WTC11 (cell line): ENCODE results near the gene KLHL20. TPM values are rescaled to one million over a fixed set of nuclear protein-coding genes. Genes with fewer than 3 reads are reported as not detected.
"Not testable (repeated sequence)": the region's sequence is repeated elsewhere in the genome, so short reads cannot be mapped to it uniquely, and the experiment has no call there.

ENCODE experiments used
- ATAC-seq: fragments of 200-7000 bp; cut with Tn5 transposase; 2 replicates; pipeline ENCODE4 v1.10.0; 2021; ENCODE audit warnings: mild to moderate bottlenecking, moderate library complexity
- CTCF ChIA-PET: fragments of 300-600 bp; sonication (Branson Sonifier 250); formaldehyde crosslinking; loops from one replicate; lab custom pipeline; 2021; ENCODE audit warnings: antibody characterized with exemption; lab: Charles Lee
- POLR2A ChIA-PET: fragments of 350-600 bp; sonication (Branson Sonifier 250); formaldehyde crosslinking; loops from one replicate; lab custom pipeline; 2021; ENCODE audit warnings: antibody characterized with exemption; lab: Charles Lee
- DNase-seq: peaks from one replicate; pipeline ENCODE4 v3.0.0; 2021; ENCODE audit warnings: low spot score
- H3K27ac Mint-ChIP-seq: 2 replicates; pipeline ENCODE4 v1.8.0; 2021; ENCODE audit warnings: mixed read lengths
- H3K27me3 Mint-ChIP-seq: 2 replicates; pipeline ENCODE4 v1.8.0; 2021; ENCODE audit warnings: low read depth, mild to moderate bottlenecking, moderate library complexity, mixed read lengths
- H3K36me3 Mint-ChIP-seq: 2 replicates; pipeline ENCODE4 v1.8.0; 2021; ENCODE audit warnings: mixed read lengths
- H3K4me1 Mint-ChIP-seq: 2 replicates; pipeline ENCODE4 v1.8.0; 2022; ENCODE audit warnings: mixed read lengths
- H3K4me3 Mint-ChIP-seq: 2 replicates; pipeline ENCODE4 v1.8.0; 2021; ENCODE audit warnings: mild to moderate bottlenecking, moderate library complexity, mixed read lengths
- H3K9me3 Mint-ChIP-seq: 2 replicates; pipeline ENCODE4 v1.8.0; 2021; ENCODE audit warnings: mixed read lengths
- ATF1 ChIP-seq: sonication (generic); formaldehyde crosslinking; IDR thresholded peaks from 2 replicates; pipeline ENCODE4 v1.8.1; 2023; ENCODE audit warnings: mild to moderate bottlenecking, moderate library complexity, missing genetic modification reagents
- CREB1 ChIP-seq: sonication (generic); formaldehyde crosslinking; IDR thresholded peaks from 2 replicates; pipeline ENCODE4 v1.8.0; 2023; ENCODE audit warnings: mild to moderate bottlenecking, missing genetic modification reagents
- EMX1 ChIP-seq: fragments of 250-450 bp; sonication (Bioruptor Pico); IDR thresholded peaks from 2 replicates; pipeline ENCODE4 v1.8.0; 2021; ENCODE audit warnings: mild to moderate bottlenecking
- ESRRA ChIP-seq: sonication (generic); formaldehyde crosslinking; IDR thresholded peaks from 2 replicates; pipeline ENCODE4 v1.8.1; 2022; ENCODE audit warnings: mild to moderate bottlenecking, missing genetic modification reagents, borderline replicate concordance
- FOXK1 ChIP-seq: sonication (generic); formaldehyde crosslinking; IDR thresholded peaks from 2 replicates; pipeline ENCODE4 v1.8.0; 2022; ENCODE audit warnings: mild to moderate bottlenecking, moderate library complexity, missing genetic modification reagents
- GRHL2 ChIP-seq: fragments of 250-450 bp; sonication (Bioruptor Pico); IDR thresholded peaks from 2 replicates; pipeline ENCODE4 v1.8.0; 2022; ENCODE audit warnings: mild to moderate bottlenecking, moderate library complexity; ENCODE audit not compliant: insufficient replicate concordance, severe bottlenecking
- IRF2 ChIP-seq: sonication (generic); formaldehyde crosslinking; IDR thresholded peaks from 2 replicates; pipeline ENCODE4 v1.8.0; 2022; ENCODE audit warnings: low read depth, missing genetic modification reagents, borderline replicate concordance
- NFYB ChIP-seq: sonication (generic); formaldehyde crosslinking; conservative IDR thresholded peaks from 2 replicates; pipeline ENCODE4 v1.8.0; 2022; ENCODE audit warnings: low read depth, missing genetic modification reagents
- NR2C2 ChIP-seq: sonication (generic); formaldehyde crosslinking; IDR thresholded peaks from 2 replicates; pipeline ENCODE4 v1.8.0; 2022; ENCODE audit warnings: mild to moderate bottlenecking, missing genetic modification reagents
- NR3C1 ChIP-seq: sonication (generic); formaldehyde crosslinking; conservative IDR thresholded peaks from 2 replicates; pipeline ENCODE4 v1.8.1; 2023; ENCODE audit warnings: low read depth, mild to moderate bottlenecking, missing genetic modification reagents
- PRRX2 ChIP-seq: fragments of 250-450 bp; sonication (Bioruptor Pico); IDR thresholded peaks from 2 replicates; pipeline ENCODE4 v1.8.0; 2021; ENCODE audit warnings: mild to moderate bottlenecking
- SMAD3 ChIP-seq: sonication (generic); formaldehyde crosslinking; IDR thresholded peaks from 2 replicates; pipeline ENCODE4 v1.8.0; 2022; ENCODE audit warnings: missing genetic modification reagents, mild to moderate bottlenecking, borderline replicate concordance
- SOX15 ChIP-seq: fragments of 250-450 bp; sonication (Bioruptor Pico); IDR thresholded peaks from 2 replicates; pipeline ENCODE4 v1.9.0; 2021; ENCODE audit warnings: mild to moderate bottlenecking
- SP1 ChIP-seq: sonication (generic); formaldehyde crosslinking; conservative IDR thresholded peaks from 2 replicates; pipeline ENCODE4 v1.8.1; 2022; ENCODE audit warnings: missing genetic modification reagents
- TP53 ChIP-seq: sonication (generic); formaldehyde crosslinking; IDR thresholded peaks from 2 replicates; pipeline ENCODE4 v1.8.1; 2023; ENCODE audit warnings: mild to moderate bottlenecking, missing genetic modification reagents
- ZNF138 ChIP-seq: sonication (generic); formaldehyde crosslinking; conservative IDR thresholded peaks from 2 replicates; pipeline ENCODE4 v1.8.1; 2022; ENCODE audit warnings: mild to moderate bottlenecking, moderate library complexity, missing genetic modification reagents
- ZNF232 ChIP-seq: sonication (generic); formaldehyde crosslinking; IDR thresholded peaks from 2 replicates; pipeline ENCODE4 v1.8.0; 2022; ENCODE audit warnings: mild to moderate bottlenecking, missing genetic modification reagents
- ZNF317 ChIP-seq: sonication (generic); formaldehyde crosslinking; IDR thresholded peaks from 2 replicates; pipeline ENCODE4 v1.8.1; 2023; ENCODE audit warnings: low read depth, mild to moderate bottlenecking, moderate library complexity, missing genetic modification reagents, borderline replicate concordance
- total RNA-seq: library from RNA; stranded (reverse); gene quantifications from 3 replicates; pipeline ENCODE4 v1.2.3, GENCODE V29; 2021
- TF ChIP-seq, protein P1 (sequence below): sonication (generic); formaldehyde crosslinking; conservative IDR thresholded peaks from 2 replicates; pipeline ENCODE4 v1.8.1; 2022; ENCODE audit warnings: mild to moderate bottlenecking, missing genetic modification reagents
- TF ChIP-seq, protein P2 (sequence below): sonication (generic); formaldehyde crosslinking; IDR thresholded peaks from 2 replicates; pipeline ENCODE4 v1.8.1; 2022; ENCODE audit warnings: low read depth, mild to moderate bottlenecking, moderate library complexity, missing genetic modification reagents, borderline replicate concordance
- TF ChIP-seq, protein P3 (sequence below): sonication (generic); formaldehyde crosslinking; IDR thresholded peaks from 2 replicates; pipeline ENCODE4 v1.8.0; 2022; ENCODE audit warnings: missing genetic modification reagents
- TF ChIP-seq, protein P4 (sequence below): sonication (generic); formaldehyde crosslinking; IDR thresholded peaks from 2 replicates; pipeline ENCODE4 v1.8.0; 2023; ENCODE audit warnings: missing genetic modification reagents
- TF ChIP-seq, protein P5 (sequence below): sonication (generic); formaldehyde crosslinking; IDR thresholded peaks from 2 replicates; pipeline ENCODE4 v1.8.1; 2023; ENCODE audit warnings: mild to moderate bottlenecking, moderate library complexity, missing genetic modification reagents
- TF ChIP-seq, protein P6 (sequence below): fragments of 250-450 bp; sonication (Bioruptor Pico); conservative IDR thresholded peaks from 2 replicates; pipeline ENCODE4 v1.9.0; 2021; ENCODE audit warnings: mild to moderate bottlenecking

KLHL20 gene
- total RNA-seq, 1 experiment from 2014 or later: 12.5 TPM

DNA sequence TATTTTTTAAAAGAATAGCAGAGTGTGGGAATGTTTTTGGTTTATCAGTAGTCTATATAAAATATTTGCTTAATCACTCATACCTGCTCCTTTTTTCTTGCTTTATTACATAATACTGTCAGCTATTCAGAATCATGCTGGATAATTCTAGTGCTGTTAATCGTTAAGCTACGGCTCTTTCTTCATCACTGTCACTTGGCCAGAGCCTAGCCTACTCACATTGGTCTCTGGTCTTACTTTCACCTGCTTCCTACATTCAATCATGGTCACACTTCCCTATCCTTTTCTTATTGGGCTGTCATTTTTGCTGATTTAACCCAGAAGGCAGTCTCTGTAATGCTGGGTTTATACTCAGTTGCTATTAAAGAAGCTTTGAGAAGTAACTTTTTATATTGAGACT, 2.5 kb downstream of the KLHL20 start:
- peaks cover 3% of the 10 kb centered on the region; the same call in 1 of the 2 replicates for H3K9me3 Mint-ChIP-seq
- POLR2A ChIA-PET: no interaction called here
- no peak overlapping the region for H3K4me3 Mint-ChIP-seq
- peaks cover 8% of the 10 kb centered on the region for H3K36me3 Mint-ChIP-seq
- DNase-seq (no peak), ATAC-seq (no peak)
- no peak overlapping the region for H3K27ac Mint-ChIP-seq
- H3K27me3 Mint-ChIP-seq: peaks cover 17% of the 10 kb centered on the region
- H3K4me1 Mint-ChIP-seq: peaks cover 14% of the 10 kb centered on the region
- CTCF ChIA-PET: no interaction called here
- TF ChIP-seq FOXK1 (CRISPR knock-in tag) (no peak), PRRX2 (CRISPR knock-in tag) (no peak), NR2C2 (CRISPR knock-in tag) (no peak), ZNF232 (no peak), SP1 (CRISPR knock-in tag) (no peak), NR3C1 (CRISPR knock-in tag) (no peak), ESRRA (CRISPR knock-in tag) (no peak), ZNF138 (CRISPR knock-in tag) (no peak), SMAD3 (CRISPR knock-in tag) (no peak), TP53 (CRISPR knock-in tag) (no peak), ATF1 (CRISPR knock-in tag) (no peak)
- TF ChIP-seq, protein P1, sequence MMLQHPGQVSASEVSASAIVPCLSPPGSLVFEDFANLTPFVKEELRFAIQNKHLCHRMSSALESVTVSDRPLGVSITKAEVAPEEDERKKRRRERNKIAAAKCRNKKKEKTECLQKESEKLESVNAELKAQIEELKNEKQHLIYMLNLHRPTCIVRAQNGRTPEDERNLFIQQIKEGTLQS (CRISPR knock-in tag): no peak
- TF ChIP-seq, protein P2, sequence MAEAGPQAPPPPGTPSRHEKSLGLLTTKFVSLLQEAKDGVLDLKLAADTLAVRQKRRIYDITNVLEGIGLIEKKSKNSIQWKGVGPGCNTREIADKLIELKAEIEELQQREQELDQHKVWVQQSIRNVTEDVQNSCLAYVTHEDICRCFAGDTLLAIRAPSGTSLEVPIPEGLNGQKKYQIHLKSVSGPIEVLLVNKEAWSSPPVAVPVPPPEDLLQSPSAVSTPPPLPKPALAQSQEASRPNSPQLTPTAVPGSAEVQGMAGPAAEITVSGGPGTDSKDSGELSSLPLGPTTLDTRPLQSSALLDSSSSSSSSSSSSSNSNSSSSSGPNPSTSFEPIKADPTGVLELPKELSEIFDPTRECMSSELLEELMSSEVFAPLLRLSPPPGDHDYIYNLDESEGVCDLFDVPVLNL (CRISPR knock-in tag): no peak
- TF ChIP-seq, protein P3, sequence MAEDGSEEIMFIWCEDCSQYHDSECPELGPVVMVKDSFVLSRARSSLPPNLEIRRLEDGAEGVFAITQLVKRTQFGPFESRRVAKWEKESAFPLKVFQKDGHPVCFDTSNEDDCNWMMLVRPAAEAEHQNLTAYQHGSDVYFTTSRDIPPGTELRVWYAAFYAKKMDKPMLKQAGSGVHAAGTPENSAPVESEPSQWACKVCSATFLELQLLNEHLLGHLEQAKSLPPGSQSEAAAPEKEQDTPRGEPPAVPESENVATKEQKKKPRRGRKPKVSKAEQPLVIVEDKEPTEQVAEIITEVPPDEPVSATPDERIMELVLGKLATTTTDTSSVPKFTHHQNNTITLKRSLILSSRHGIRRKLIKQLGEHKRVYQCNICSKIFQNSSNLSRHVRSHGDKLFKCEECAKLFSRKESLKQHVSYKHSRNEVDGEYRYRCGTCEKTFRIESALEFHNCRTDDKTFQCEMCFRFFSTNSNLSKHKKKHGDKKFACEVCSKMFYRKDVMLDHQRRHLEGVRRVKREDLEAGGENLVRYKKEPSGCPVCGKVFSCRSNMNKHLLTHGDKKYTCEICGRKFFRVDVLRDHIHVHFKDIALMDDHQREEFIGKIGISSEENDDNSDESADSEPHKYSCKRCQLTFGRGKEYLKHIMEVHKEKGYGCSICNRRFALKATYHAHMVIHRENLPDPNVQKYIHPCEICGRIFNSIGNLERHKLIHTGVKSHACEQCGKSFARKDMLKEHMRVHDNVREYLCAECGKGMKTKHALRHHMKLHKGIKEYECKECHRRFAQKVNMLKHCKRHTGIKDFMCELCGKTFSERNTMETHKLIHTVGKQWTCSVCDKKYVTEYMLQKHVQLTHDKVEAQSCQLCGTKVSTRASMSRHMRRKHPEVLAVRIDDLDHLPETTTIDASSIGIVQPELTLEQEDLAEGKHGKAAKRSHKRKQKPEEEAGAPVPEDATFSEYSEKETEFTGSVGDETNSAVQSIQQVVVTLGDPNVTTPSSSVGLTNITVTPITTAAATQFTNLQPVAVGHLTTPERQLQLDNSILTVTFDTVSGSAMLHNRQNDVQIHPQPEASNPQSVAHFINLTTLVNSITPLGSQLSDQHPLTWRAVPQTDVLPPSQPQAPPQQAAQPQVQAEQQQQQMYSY (CRISPR knock-in tag): no peak
- TF ChIP-seq, protein P4, sequence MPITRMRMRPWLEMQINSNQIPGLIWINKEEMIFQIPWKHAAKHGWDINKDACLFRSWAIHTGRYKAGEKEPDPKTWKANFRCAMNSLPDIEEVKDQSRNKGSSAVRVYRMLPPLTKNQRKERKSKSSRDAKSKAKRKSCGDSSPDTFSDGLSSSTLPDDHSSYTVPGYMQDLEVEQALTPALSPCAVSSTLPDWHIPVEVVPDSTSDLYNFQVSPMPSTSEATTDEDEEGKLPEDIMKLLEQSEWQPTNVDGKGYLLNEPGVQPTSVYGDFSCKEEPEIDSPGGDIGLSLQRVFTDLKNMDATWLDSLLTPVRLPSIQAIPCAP (CRISPR knock-in tag): no peak

DNA sequence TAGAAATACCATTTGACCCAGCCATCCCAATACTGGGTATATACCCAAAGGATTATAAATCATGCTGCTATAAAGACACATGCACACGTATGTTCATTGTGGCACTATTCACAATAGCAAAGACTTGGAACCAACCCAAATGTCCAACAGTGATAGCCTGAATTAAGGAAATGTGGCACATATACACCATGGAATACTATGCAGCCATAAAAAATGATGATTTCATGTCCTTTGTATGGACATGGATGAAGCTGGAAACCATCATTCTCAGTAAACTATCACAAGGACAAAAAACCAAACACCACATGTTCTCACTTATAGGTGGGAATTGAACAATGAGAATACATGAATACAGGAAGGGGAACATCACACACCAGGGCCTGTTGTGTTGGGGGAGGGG, 16.6 kb downstream of the KLHL20 start:
- CTCF ChIA-PET, DNase-seq, H3K27me3 Mint-ChIP-seq, ATAC-seq, H3K4me1 Mint-ChIP-seq, POLR2A ChIA-PET, H3K4me3 Mint-ChIP-seq, H3K27ac Mint-ChIP-seq: not testable (repeated sequence)
- H3K36me3 Mint-ChIP-seq: peaks cover 40% of the 10 kb centered on the region
- H3K9me3 Mint-ChIP-seq: peaks cover 39% of the 10 kb centered on the region

DNA sequence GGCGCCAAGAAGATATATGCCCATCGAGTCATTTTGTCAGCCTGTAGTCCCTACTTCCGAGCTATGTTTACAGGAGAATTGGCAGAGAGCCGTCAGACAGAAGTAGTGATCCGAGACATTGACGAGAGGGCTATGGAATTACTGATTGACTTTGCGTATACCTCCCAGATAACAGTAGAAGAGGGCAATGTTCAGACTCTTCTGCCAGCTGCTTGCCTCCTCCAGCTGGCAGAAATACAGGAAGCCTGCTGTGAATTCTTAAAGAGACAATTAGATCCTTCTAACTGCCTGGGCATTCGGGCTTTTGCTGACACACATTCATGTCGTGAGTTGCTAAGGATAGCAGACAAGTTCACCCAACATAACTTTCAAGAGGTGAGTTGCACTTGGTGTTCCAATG, 19.1 kb downstream of the KLHL20 start:
- Mint-ChIP-seq H3K27me3 (no peaks in the 10 kb centered on the region), H3K9me3 (peaks cover 14% of the 10 kb centered on the region), H3K4me3 (no peak overlapping the region), H3K36me3 (peaks cover 25% of the 10 kb centered on the region), H3K27ac (no peak overlapping the region), H3K4me1 (no peaks in the 10 kb centered on the region)
- ChIA-PET POLR2A (no interaction called here), CTCF (no interaction called here)
- DNase-seq: no peak
- no peak for ATAC-seq
- TF ChIP-seq, protein P5, sequence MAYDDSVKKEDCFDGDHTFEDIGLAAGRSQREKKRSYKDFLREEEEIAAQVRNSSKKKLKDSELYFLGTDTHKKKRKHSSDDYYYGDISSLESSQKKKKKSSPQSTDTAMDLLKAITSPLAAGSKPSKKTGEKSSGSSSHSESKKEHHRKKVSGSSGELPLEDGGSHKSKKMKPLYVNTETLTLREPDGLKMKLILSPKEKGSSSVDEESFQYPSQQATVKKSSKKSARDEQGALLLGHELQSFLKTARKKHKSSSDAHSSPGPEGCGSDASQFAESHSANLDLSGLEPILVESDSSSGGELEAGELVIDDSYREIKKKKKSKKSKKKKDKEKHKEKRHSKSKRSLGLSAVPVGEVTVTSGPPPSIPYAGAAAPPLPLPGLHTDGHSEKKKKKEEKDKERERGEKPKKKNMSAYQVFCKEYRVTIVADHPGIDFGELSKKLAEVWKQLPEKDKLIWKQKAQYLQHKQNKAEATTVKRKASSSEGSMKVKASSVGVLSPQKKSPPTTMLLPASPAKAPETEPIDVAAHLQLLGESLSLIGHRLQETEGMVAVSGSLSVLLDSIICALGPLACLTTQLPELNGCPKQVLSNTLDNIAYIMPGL (CRISPR knock-in tag): no peak
- TF ChIP-seq, protein P6, sequence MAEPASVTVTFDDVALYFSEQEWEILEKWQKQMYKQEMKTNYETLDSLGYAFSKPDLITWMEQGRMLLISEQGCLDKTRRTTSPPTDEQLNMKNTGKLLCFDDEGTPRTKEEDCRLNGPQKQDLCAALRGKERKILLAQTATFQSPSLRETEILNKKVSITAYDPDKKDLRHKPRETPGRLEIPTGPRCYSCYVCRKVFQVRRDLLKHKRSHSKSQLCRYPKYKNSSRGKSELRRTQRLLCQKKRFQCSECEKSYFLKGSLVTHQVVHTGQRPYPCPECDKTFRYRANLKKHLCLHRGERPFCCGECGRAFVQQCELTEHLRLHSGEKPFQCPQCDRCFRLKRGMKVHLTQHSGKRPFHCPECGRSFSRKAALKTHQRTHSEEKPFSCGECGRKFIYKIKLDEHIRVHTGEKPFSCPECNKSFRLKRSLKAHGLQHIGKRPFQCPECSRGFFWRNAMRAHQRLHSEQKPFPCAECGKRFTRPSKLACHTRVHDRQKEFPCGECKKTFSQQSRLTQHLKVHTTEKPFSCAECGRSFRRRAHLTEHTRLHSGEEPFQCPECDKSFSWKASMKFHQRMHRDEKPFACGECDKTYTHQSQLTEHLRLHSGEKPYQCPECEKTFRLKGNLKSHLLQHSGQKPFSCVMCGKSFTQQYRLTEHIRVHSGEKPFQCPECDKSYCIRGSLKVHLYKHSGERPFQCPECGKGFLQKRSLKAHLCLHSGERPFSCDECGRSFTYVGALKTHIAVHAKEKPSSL (CRISPR knock-in tag): no peak
- TF ChIP-seq NR3C1 (CRISPR knock-in tag) (no peak), IRF2 (no peak), NFYB (no peak), SOX15 (no peak), GRHL2 (no peak), EMX1 (CRISPR knock-in tag) (no peak), CREB1 (CRISPR knock-in tag) (no peak), ZNF317 (no peak)
